Measurements from ENCODE around the gene PCDHGA5.
"Not testable (repeated sequence)": the region's sequence is repeated elsewhere in the genome, so short reads cannot be mapped to it uniquely, and the experiment has no call there.

PCDHGA5 gene

DNA sequence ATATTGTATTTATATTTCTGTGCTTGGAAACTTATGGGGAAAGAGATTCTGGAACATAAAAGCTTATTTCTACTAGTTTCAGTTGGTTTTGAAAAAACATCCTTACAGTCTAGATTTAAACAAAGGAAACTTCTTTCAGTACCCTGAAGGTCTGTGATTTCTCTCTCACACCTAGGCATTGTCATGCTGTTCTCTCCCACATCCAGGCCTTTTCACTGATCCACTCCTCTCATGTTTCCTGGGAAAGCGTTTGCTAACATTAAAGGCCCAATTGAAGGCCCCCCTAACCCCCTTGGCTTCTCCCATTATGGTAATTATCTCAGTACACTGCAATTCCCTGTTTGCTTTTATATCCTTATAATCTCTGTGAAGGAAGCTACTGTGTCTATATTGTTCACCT is 21.2 kb upstream of the PCDHGA5 start:
- no peak for TF ChIP-seq ZNF274 (IDR thresholded peaks at IDR 0.05; ENCODE audit: low read depth, low read length)
- no peak overlapping the region for H3K4me3 ChIP-seq (ENCODE audit: low read length)

DNA sequence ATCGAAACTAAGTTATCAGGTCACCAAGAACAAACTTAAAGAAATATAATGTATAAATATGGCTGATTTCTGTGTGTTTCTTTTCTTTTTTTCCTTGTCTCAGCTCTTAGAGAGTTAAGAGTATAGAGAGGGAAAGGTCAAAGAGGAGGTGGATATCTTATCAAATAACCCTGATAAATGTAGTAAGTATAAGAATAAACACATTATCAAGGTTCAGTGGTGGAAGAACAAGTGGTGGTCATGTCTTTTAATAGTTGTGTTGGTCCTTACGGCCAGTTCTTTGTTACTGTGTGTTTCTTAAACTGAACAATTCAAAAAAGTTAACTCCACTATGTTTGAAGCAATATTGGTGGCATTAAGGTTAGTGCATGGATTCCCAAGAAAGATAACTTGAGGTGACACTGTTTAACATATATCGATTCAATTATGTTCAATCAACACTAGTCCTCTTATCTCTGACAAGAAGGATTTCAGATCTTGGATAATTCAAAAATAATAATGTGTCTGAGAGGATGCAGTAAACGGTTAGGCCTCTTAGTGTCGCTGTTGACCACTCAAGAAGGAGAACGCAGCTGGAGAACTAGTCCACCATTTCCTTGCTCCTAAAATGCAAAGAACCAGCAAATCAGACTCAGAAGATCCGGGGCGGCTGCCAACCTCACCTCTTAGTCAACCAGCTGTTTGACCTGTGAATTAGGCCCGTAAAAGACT is 20.6 kb upstream of the PCDHGA5 start, which contains the start of gene PCDHGA3:
PCDHGA3 (plus strand) TSS at position 588 of the 711 bp plus-strand sequence. CDS start 205 bp downstream, outside the sequence.
- TF ChIP-seq ZNF274 (IDR thresholded peaks at IDR 0.05; ENCODE audit: low read depth, low read length): no peak
- H3K4me3 ChIP-seq (ENCODE audit: low read length): peak within 1 kb of the TSS; percentile 64

DNA sequence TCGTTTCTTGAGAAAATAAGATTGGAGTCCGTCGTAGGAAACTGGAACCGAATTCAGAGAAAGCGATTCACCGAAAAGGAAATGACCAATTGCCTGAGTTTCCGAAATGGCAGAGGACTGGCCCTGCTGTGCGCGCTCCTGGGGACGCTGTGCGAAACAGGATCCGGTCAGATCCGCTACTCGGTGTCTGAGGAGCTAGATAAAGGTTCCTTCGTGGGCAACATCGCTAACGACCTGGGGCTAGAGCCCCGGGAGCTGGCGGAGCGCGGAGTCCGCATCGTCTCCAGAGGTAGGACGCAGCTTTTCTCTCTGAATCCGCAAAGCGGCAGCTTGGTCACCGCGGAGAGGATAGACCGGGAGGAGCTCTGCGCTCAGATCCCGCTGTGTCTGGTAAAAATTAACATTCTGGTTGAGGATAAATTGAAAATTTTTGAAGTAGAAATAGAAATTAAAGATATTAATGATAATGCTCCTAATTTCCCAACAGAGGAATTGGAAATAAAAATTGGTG is 20.0 kb upstream of the PCDHGA5 start:
- H3K4me3 ChIP-seq (ENCODE audit: low read length): peak overlapping the region; percentile 64
- no peak for TF ChIP-seq ZNF274 (IDR thresholded peaks at IDR 0.05; ENCODE audit: low read depth, low read length)

DNA sequence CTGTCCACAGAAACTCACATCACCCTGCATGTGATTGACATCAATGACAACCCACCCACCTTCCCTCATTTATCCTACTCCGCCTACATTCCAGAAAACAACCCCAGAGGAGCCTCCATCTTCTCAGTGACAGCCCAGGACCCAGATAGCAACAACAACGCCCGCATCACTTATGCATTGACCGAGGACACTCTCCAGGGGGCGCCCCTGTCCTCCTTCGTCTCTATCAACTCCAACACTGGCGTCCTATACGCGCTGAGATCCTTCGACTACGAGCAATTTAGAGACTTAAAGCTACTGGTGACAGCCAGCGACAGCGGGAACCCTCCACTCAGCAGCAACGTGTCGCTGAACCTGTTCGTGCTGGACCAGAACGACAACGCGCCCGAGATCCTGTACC is 18.6 kb upstream of the PCDHGA5 start:
- H3K4me3 ChIP-seq (ENCODE audit: low read length): no peak overlapping the region
- no peak for TF ChIP-seq ZNF274 (IDR thresholded peaks at IDR 0.05; ENCODE audit: low read depth, low read length)

DNA sequence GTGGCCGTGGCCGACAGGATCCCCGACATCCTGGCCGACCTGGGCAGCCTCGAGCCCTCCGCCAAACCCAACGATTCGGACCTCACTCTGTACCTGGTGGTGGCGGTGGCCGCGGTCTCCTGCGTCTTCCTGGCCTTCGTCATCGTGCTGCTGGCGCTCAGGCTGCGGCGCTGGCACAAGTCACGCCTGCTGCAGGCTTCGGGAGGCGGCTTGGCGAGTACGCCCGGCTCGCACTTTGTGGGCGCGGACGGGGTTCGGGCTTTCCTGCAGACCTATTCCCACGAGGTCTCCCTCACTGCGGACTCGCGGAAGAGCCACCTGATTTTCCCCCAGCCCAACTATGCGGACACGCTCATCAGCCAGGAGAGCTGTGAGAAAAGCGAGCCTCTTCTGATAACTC is 17.9 kb upstream of the PCDHGA5 start:
- not testable (repeated sequence) for H3K4me3 ChIP-seq (ENCODE audit: low read length)

DNA sequence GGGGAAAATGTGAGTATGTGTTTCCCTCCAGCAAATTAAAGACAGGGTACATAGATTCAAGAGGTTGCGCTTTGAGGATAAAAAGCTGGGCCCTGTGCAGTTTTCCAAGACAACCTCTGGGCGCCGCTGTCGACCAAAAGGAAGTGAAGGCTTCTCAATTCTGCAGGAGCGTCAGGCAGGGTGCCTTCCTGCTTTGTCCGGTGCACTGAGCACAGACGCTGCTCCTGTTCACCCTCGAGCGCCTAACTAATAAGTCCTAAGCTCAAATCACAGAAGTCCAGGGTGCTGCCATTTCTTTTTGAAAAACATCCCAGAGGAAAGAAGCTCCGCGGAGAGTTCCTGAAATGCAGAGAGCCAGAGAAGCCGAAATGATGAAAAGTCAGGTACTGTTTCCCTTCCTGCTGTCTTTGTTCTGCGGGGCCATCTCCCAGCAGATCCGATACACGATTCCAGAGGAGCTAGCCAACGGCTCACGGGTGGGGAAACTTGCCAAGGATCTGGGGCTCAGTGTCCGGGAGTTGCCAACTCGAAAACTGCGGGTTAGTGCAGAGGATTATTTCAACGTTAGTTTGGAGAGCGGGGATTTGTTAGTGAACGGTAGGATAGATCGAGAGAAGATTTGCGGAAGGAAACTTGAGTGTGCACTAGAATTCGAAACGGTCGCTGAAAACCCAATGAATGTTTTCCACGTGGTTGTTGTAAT is 13.9 kb upstream of the PCDHGA5 start, which contains the start of gene PCDHGB1:
PCDHGB1 (plus strand) TSS at position 183 of the 703 bp plus-strand sequence; CDS start at position 345, 162 bp downstream.
- no peak for TF ChIP-seq ZNF274 (IDR thresholded peaks at IDR 0.05; ENCODE audit: low read depth, low read length)
- peak within 1 kb of the TSS; percentile 36 for H3K4me3 ChIP-seq (ENCODE audit: low read length)

DNA sequence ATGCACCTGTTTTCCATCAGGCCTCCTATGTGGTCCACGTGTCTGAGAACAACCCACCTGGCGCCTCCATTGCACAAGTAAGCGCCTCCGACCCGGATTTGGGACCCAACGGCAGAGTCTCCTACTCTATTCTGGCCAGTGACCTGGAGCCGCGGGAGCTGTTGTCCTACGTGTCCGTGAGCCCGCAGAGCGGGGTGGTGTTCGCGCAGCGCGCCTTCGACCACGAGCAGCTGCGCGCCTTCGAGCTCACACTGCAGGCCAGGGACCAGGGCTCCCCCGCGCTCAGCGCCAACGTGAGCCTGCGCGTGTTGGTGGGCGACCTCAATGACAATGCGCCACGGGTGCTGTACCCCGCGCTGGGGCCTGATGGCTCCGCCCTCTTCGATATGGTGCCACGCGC is 12.4 kb upstream of the PCDHGA5 start:
- no peak for TF ChIP-seq ZNF274 (IDR thresholded peaks at IDR 0.05; ENCODE audit: low read depth, low read length)
- H3K4me3 ChIP-seq (ENCODE audit: low read length): no peak overlapping the region

DNA sequence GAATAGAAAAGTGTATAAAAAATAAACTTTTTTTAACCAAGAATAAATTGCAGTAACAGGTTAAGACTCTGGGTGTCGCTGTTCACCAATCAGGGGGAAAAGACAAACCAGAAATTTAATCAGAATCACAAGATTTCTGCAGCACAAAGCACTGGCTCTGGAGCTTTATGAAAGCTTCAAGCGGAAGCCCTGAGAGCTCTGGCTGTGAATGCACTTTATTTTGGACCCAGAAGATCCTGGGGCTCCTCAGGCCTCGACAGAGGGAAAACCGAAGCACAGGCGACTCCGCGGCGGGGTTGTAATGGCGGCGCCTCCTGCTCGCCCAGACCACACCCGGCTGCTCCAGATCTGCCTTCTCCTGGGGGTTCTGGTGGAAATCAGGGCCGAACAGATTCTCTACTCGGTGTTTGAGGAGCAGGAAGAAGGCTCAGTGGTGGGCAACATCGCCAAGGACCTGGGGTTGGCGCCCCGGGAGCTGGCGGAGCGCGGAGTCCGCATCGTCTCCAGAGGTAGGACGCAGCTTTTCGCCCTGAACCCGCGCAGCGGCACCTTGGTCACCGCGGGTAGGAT is 9.0 kb upstream of the PCDHGA5 start, which contains the start of gene PCDHGA4:
PCDHGA4 (plus strand) TSS at position 122 of the 570 bp plus-strand sequence; CDS start at position 209, 87 bp downstream.
- no peak for TF ChIP-seq ZNF274 (IDR thresholded peaks at IDR 0.05; ENCODE audit: low read depth, low read length)
- H3K4me3 ChIP-seq (ENCODE audit: low read length): peak within 1 kb of the TSS; percentile 35; the same call in 1 of the 2 replicates

DNA sequence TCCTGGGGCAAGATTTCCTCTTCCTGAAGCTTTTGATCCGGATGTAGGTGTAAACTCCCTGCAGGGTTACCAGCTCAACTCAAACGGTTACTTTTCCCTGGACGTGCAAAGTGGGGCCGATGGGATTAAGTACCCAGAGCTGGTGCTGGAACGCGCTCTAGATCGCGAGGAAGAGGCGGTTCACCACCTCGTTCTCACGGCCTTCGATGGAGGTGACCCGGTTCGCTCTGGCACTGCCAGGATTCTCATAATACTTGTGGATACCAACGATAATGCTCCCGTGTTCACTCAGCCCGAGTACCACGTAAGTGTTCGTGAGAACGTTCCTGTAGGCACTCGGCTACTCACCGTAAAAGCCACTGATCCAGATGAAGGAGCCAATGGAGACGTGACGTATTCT is 8.3 kb upstream of the PCDHGA5 start:
- H3K4me3 ChIP-seq (ENCODE audit: low read length): no peak overlapping the region
- TF ChIP-seq ZNF274 (IDR thresholded peaks at IDR 0.05; ENCODE audit: low read depth, low read length): no peak

DNA sequence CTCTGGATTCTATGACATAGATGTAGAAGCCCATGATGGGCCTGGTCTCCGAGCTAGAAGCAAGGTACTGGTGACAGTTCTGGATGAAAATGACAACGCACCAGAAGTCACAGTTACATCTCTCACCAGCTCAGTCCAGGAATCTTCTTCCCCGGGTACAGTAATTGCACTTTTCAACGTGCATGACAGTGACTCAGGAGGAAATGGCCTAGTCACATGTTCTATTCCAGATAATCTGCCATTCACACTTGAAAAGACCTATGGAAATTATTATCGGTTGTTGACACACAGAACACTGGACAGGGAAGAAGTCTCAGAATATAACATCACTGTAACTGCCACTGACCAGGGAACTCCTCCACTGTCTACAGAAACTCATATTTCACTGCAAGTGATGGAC is 7.8 kb upstream of the PCDHGA5 start:
- no peak overlapping the region for H3K4me3 ChIP-seq (ENCODE audit: low read length)
- TF ChIP-seq ZNF274 (IDR thresholded peaks at IDR 0.05; ENCODE audit: low read depth, low read length): no peak

DNA sequence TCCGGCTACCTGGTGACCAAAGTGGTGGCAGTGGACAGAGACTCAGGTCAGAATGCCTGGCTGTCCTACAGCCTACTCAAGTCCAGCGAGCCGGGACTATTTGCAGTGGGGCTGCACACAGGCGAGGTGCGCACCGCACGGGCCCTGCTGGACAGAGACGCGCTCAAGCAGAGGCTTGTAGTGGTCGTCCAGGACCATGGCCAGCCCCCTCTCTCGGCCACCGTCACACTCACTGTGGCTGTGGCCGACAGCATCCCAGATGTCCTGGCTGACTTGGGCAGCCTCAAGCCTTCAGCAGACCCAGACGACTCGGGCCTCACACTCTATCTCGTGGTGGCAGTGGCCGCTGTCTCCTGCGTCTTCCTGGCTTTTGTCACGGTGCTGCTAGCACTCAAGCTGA is 7.0 kb upstream of the PCDHGA5 start:
- TF ChIP-seq ZNF274 (IDR thresholded peaks at IDR 0.05; ENCODE audit: low read depth, low read length): no peak
- no peak overlapping the region for H3K4me3 ChIP-seq (ENCODE audit: low read length)

DNA sequence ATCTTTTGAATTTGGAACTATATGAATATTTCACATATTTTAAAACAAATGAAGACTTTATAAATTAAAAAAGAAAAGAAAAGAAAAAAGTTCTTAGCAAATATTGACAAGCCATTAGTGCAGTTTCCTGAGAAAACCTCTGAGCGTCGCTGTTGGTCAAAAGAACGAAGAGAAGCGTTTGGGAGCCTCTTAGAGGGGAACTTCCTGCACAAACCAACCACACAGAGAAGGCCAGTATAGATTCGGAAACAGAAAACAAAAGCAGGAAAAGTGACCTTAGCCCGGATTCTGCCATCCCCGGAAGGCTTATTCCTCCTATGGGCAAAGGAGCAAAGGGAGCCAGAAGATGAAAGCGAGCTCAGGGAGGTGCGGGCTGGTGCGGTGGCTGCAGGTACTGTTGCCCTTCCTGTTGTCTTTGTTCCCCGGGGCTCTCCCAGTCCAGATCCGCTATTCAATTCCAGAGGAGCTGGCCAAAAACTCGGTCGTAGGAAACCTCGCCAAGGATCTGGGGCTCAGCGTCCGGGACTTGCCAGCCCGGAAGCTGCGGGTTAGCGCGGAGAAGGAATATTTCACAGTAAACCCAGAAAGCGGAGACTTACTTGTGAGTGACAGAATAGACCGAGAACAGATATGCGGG is 4.1 kb upstream of the PCDHGA5 start, which contains the start of gene PCDHGB2:
PCDHGB2 (plus strand) TSS at position 205 of the 637 bp plus-strand sequence; CDS start at position 347, 142 bp downstream.
- H3K4me3 ChIP-seq (ENCODE audit: low read length): peak within 1 kb of the TSS; percentile 43; the same call in 1 of the 2 replicates
- no peak for TF ChIP-seq ZNF274 (IDR thresholded peaks at IDR 0.05; ENCODE audit: low read depth, low read length)

DNA sequence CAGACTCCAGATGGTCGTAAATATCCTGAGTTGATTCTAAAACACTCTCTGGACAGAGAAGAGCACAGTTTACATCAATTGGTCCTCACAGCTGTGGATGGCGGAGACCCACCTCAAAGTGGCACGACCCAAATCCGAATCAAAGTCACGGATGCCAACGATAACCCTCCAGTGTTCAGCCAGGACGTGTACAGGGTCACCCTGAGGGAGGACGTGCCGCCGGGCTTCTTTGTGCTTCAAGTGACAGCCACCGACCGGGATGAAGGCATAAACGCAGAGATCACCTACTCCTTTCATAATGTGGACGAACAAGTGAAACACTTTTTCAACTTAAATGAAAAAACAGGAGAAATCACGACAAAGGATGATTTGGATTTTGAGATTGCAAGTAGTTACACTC is 3.3 kb upstream of the PCDHGA5 start:
- no peak for TF ChIP-seq ZNF274 (IDR thresholded peaks at IDR 0.05; ENCODE audit: low read depth, low read length)
- H3K4me3 ChIP-seq (ENCODE audit: low read length): no peak overlapping the region; the same call in 1 of the 2 replicates

DNA sequence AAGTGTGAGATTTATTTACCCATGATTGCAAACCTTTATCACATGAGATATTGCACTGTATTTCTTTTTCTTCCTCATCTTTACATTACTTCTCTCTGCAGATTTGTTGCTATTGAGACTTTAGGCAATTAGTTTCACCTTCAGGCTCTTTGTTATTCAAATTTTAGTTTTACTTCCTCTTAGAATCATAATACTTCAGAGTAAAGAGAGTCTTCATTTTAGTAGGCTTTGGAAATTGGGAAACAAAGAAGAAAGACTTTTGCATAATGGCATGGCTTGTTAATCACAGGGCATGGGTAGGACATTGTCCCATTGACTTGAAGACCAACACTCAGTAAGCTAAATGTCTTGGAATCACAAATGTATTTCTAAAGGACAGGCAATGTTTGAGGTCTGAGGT is 1.2 kb upstream of the PCDHGA5 start:
- TF ChIP-seq ZNF274 (IDR thresholded peaks at IDR 0.05; ENCODE audit: low read depth, low read length): no peak
- H3K4me3 ChIP-seq (ENCODE audit: low read length): no peak overlapping the region

Data from GM08714 (cell line).